Stimulated activated naive CD8-positive, alpha-beta T cell treated with anti-CD3 and anti-CD28 coated beads, Interleukin-15, Interleukin-2, amounts not matched to agents 100 ng/mL and 50 ng/mL, for 24 hours (primary cell): ENCODE results near the gene NGFR.

ENCODE experiments used
- H3K27ac Mint-ChIP-seq: one replicate; pipeline ENCODE4 v1.8.0; 2021; ENCODE audit warnings: mild to moderate bottlenecking, mixed read lengths
- H3K27me3 Mint-ChIP-seq: one replicate; pipeline ENCODE4 v1.8.0; 2021; ENCODE audit warnings: mixed read lengths
- H3K36me3 Mint-ChIP-seq: one replicate; pipeline ENCODE4 v1.8.0; 2021; ENCODE audit warnings: low read depth, mixed read lengths
- H3K4me1 Mint-ChIP-seq: one replicate; pipeline ENCODE4 v1.8.0; 2021; ENCODE audit warnings: low read depth, mixed read lengths
- H3K4me3 Mint-ChIP-seq: one replicate; pipeline ENCODE4 v1.8.0; 2021; ENCODE audit warnings: mild to moderate bottlenecking, mixed read lengths
- H3K9me3 Mint-ChIP-seq: one replicate; pipeline ENCODE4 v1.8.0; 2021; ENCODE audit warnings: mixed read lengths

The NGFR gene

GRCh38 chr17:49524473-49525359 lies 29.6 kb downstream of the NGFR start:
- Mint-ChIP-seq H3K27me3 (peaks cover 3% of the 10 kb centered on the region), H3K4me3 (no peak overlapping the region), H3K36me3 (no peaks in the 10 kb centered on the region), H3K4me1 (peaks cover 5% of the 10 kb centered on the region), H3K27ac (no peak overlapping the region), H3K9me3 (no peaks in the 10 kb centered on the region)

- Mint-ChIP-seq H3K36me3 (no peaks in the 10 kb centered on the region), H3K27me3 (peaks cover 6% of the 10 kb centered on the region), H3K27ac (no peak overlapping the region), H3K9me3 (no peaks in the 10 kb centered on the region), H3K4me3 (no peak overlapping the region), H3K4me1 (peaks cover 5% of the 10 kb centered on the region)
Observed at GRCh38 chr17:49525831-49526741, 31.0 kb downstream of the NGFR start.

GRCh38 chr17:49527927-49528651 lies 33.0 kb downstream of the NGFR start:
- H3K27ac Mint-ChIP-seq = no peak overlapping the region
- H3K4me3 Mint-ChIP-seq = no peak overlapping the region
- no peaks in the 10 kb centered on the region for H3K36me3 Mint-ChIP-seq
- H3K27me3 Mint-ChIP-seq = peaks cover 21% of the 10 kb centered on the region
- H3K9me3 Mint-ChIP-seq = no peaks in the 10 kb centered on the region
- H3K4me1 Mint-ChIP-seq = peaks cover 5% of the 10 kb centered on the region

GRCh38 chr17:49528966-49529365 lies 33.9 kb downstream of the NGFR start:
- Mint-ChIP-seq H3K27me3 (peaks cover 22% of the 10 kb centered on the region), H3K4me1 (no peaks in the 10 kb centered on the region), H3K9me3 (no peaks in the 10 kb centered on the region), H3K4me3 (no peak overlapping the region), H3K36me3 (no peaks in the 10 kb centered on the region), H3K27ac (no peak overlapping the region)

GRCh38 chr17:49530118-49530517 lies 35.0 kb downstream of the NGFR start:
- H3K4me3 Mint-ChIP-seq = no peak overlapping the region
- peaks cover 26% of the 10 kb centered on the region for H3K27me3 Mint-ChIP-seq
- H3K9me3 Mint-ChIP-seq = no peaks in the 10 kb centered on the region
- H3K27ac Mint-ChIP-seq = no peak overlapping the region
- no peaks in the 10 kb centered on the region for H3K4me1 Mint-ChIP-seq
- H3K36me3 Mint-ChIP-seq = no peaks in the 10 kb centered on the region

- Mint-ChIP-seq H3K27ac (no peak overlapping the region), H3K9me3 (peaks cover 6% of the 10 kb centered on the region), H3K4me3 (no peak overlapping the region)
Observed at GRCh38 chr17:49543860-49544259, 48.8 kb downstream of the NGFR start.

GRCh38 chr17:49545007-49545660 lies 50.0 kb downstream of the NGFR start:
- Mint-ChIP-seq H3K27me3 (no peaks in the 10 kb centered on the region), H3K36me3 (no peaks in the 10 kb centered on the region), H3K27ac (no peak overlapping the region), H3K9me3 (peaks cover 6% of the 10 kb centered on the region), H3K4me3 (no peak overlapping the region), H3K4me1 (no peaks in the 10 kb centered on the region)

More at GRCh38 chr17:49543860-49544259, 48.8 kb downstream of the NGFR start:
- no peaks in the 10 kb centered on the region for H3K4me1 Mint-ChIP-seq
- H3K27me3 Mint-ChIP-seq = no peaks in the 10 kb centered on the region
- no peaks in the 10 kb centered on the region for H3K36me3 Mint-ChIP-seq

GRCh38 chr17:49545806-49546545 lies 50.9 kb downstream of the NGFR start:
- Mint-ChIP-seq H3K36me3 (no peaks in the 10 kb centered on the region), H3K4me3 (no peak overlapping the region), H3K27me3 (no peaks in the 10 kb centered on the region), H3K9me3 (peaks cover 5% of the 10 kb centered on the region), H3K4me1 (no peaks in the 10 kb centered on the region), H3K27ac (no peak overlapping the region)

- no peaks in the 10 kb centered on the region for H3K9me3 Mint-ChIP-seq
Observed at GRCh38 chr17:49546546-49547535, 51.7 kb downstream of the NGFR start.

GRCh38 chr17:49547566-49547965 lies 52.5 kb downstream of the NGFR start:
- Mint-ChIP-seq H3K9me3 (no peaks in the 10 kb centered on the region), H3K27me3 (no peaks in the 10 kb centered on the region), H3K4me3 (no peak overlapping the region), H3K4me1 (no peaks in the 10 kb centered on the region), H3K36me3 (no peaks in the 10 kb centered on the region), H3K27ac (no peak overlapping the region)

More at GRCh38 chr17:49546546-49547535, 51.7 kb downstream of the NGFR start:
- Mint-ChIP-seq H3K27ac (no peak overlapping the region), H3K4me1 (no peaks in the 10 kb centered on the region), H3K27me3 (no peaks in the 10 kb centered on the region), H3K4me3 (no peak overlapping the region), H3K36me3 (no peaks in the 10 kb centered on the region)

- H3K9me3 Mint-ChIP-seq = no peaks in the 10 kb centered on the region
- no peak overlapping the region for H3K27ac Mint-ChIP-seq
- no peaks in the 10 kb centered on the region for H3K4me1 Mint-ChIP-seq
- H3K27me3 Mint-ChIP-seq = no peaks in the 10 kb centered on the region
- H3K36me3 Mint-ChIP-seq = no peaks in the 10 kb centered on the region
- no peak overlapping the region for H3K4me3 Mint-ChIP-seq
Observed at GRCh38 chr17:49548051-49548505, 53.0 kb downstream of the NGFR start.

GRCh38 chr17:49548506-49549310 lies 53.6 kb downstream of the NGFR start:
- no peaks in the 10 kb centered on the region for H3K9me3 Mint-ChIP-seq
- H3K27me3 Mint-ChIP-seq = no peaks in the 10 kb centered on the region
- H3K36me3 Mint-ChIP-seq = no peaks in the 10 kb centered on the region
- H3K4me1 Mint-ChIP-seq = no peaks in the 10 kb centered on the region
- no peak overlapping the region for H3K4me3 Mint-ChIP-seq
- H3K27ac Mint-ChIP-seq = no peak overlapping the region
